Spleen (tissue), 7 donors: ENCODE data around the gene CANX.

Experiments used
- POLR2A ChIP-seq, 3 donors: fragments of 450-650 bp; IDR thresholded peaks; one replicate each; pipeline ENCODE4 v1.5.1; 2017; ENCODE audit warnings: antibody characterized with exemption in 3 of 3, mild to moderate bottlenecking in 1 of 3
- POLR2AphosphoS5 ChIP-seq, 3 donors: sonication (generic); formaldehyde crosslinking; IDR thresholded peaks; one replicate each; pipeline ENCODE4 v1.5.1; 2017; ENCODE audit warnings: antibody characterized with exemption in 3 of 3
- TF ChIP-seq, protein P1 (sequence below), 11 experiments: fragments of 200-600 bp in 7 of 11; fragments of 450-650 bp in 4 of 11; sonication (generic) in 4 of 11; IDR thresholded peaks in 8 of 11; conservative IDR thresholded peaks in 3 of 11; 1 replicate in 7 of 11; 2 replicates in 4 of 11; pipeline versions ENCODE4 v1.4.0 to v1.8.0; 2016 to 2021; ENCODE audit warnings: antibody characterized with exemption in 11 of 11, inconsistent platforms in 4 of 11, mild to moderate bottlenecking in 1 of 11
- donor health status: DM: no; HTN: no; CAD: no; lungs with moderate emphysema.
- donor health status: DM: no; HTN: no; CAD: no.
- donor health status: DM: no; HTN: no; CAD: no.

GRCh38 chr5:179720222-179720621 is 21.5 kb downstream of the CANX start:
- no peak for TF ChIP-seq POLR2A (IDR thresholded peaks at IDR 0.05)
- TF ChIP-seq POLR2AphosphoS5 (IDR thresholded peaks at IDR 0.05): no peak
- TF ChIP-seq, protein P1, sequence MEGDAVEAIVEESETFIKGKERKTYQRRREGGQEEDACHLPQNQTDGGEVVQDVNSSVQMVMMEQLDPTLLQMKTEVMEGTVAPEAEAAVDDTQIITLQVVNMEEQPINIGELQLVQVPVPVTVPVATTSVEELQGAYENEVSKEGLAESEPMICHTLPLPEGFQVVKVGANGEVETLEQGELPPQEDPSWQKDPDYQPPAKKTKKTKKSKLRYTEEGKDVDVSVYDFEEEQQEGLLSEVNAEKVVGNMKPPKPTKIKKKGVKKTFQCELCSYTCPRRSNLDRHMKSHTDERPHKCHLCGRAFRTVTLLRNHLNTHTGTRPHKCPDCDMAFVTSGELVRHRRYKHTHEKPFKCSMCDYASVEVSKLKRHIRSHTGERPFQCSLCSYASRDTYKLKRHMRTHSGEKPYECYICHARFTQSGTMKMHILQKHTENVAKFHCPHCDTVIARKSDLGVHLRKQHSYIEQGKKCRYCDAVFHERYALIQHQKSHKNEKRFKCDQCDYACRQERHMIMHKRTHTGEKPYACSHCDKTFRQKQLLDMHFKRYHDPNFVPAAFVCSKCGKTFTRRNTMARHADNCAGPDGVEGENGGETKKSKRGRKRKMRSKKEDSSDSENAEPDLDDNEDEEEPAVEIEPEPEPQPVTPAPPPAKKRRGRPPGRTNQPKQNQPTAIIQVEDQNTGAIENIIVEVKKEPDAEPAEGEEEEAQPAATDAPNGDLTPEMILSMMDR (IDR thresholded peaks at IDR 0.05 in 8 of 11, conservative IDR thresholded peaks at IDR 0.05 in 3 of 11): no peak
